GM18526 (cell line): Measurements from ENCODE around the gene RRM1.

Source experiments
- POLR2A ChIP-seq: IDR thresholded peaks from 3 replicates; pipeline ENCODE4 v1.6.1; 2011; ENCODE audit not compliant: insufficient read length; ENCODE audit errors: extremely low read depth

RRM1 gene

GRCh38 chr11:4102711-4103110, 8.1 kb downstream of the RRM1 start:
- TF ChIP-seq POLR2A = no peak

- TF ChIP-seq POLR2A = no peak
Measured at GRCh38 chr11:4103269-4103668, 8.7 kb downstream of the RRM1 start.

- no peak for TF ChIP-seq POLR2A
Measured at GRCh38 chr11:4105916-4106315, 11.3 kb downstream of the RRM1 start.

- TF ChIP-seq POLR2A = no peak
Measured at GRCh38 chr11:4111834-4112233, 17.2 kb downstream of the RRM1 start.

GRCh38 chr11:4115128-4115527, 20.5 kb downstream of the RRM1 start:
- no peak for TF ChIP-seq POLR2A

- no peak for TF ChIP-seq POLR2A
Measured at GRCh38 chr11:4118107-4118506, 23.5 kb downstream of the RRM1 start.

GRCh38 chr11:4123218-4123617, 28.6 kb downstream of the RRM1 start:
- TF ChIP-seq POLR2A = no peak

- no peak for TF ChIP-seq POLR2A
Measured at GRCh38 chr11:4125141-4125540, 30.5 kb downstream of the RRM1 start.

- no peak for TF ChIP-seq POLR2A
Measured at GRCh38 chr11:4127357-4127756, 32.8 kb downstream of the RRM1 start.

GRCh38 chr11:4134806-4135205, 40.2 kb downstream of the RRM1 start:
- no peak for TF ChIP-seq POLR2A

GRCh38 chr11:4138497-4138896, 43.9 kb downstream of the RRM1 start:
- no peak for TF ChIP-seq POLR2A

- TF ChIP-seq POLR2A = no peak
Measured at GRCh38 chr11:4140067-4140636, 45.6 kb downstream of the RRM1 start.

GRCh38 chr11:4146070-4146771, 51.6 kb downstream of the RRM1 start:
- no peak for TF ChIP-seq POLR2A

- no peak for TF ChIP-seq POLR2A
Measured at GRCh38 chr11:4146772-4147098, 52.1 kb downstream of the RRM1 start.

- no peak for TF ChIP-seq POLR2A
Measured at GRCh38 chr11:4154503-4154902, 59.9 kb downstream of the RRM1 start.

- TF ChIP-seq POLR2A = no peak
Measured at GRCh38 chr11:4156571-4156970, 62.0 kb downstream of the RRM1 start.

GRCh38 chr11:4161305-4161704, 66.7 kb downstream of the RRM1 start:
- no peak for TF ChIP-seq POLR2A
